IPS DF 6.9 (cell line): ENCODE measurements around the gene ITGB6.

ENCODE experiments used
- DNase-seq: peaks from one replicate; pipeline ENCODE4 v3.0.0-alpha.2; 2013; ENCODE audit warnings: low read depth, low spot score
- H3K27ac ChIP-seq: one replicate; pipeline ENCODE4 v1.5.1; 2013; ENCODE audit warnings: low read length, control low read depth
- H3K27me3 ChIP-seq: 2 replicates; pipeline ENCODE4 v1.6.1; 2013; ENCODE audit warnings: mild to moderate bottlenecking, low read length; ENCODE audit not compliant: control insufficient read depth, insufficient read depth
- H3K36me3 ChIP-seq: 2 replicates; pipeline ENCODE4 v1.6.1; 2013; ENCODE audit warnings: low read length; ENCODE audit not compliant: control insufficient read depth, insufficient read depth
- H3K4me1 ChIP-seq: 2 replicates; pipeline ENCODE4 v1.6.1; 2013; ENCODE audit warnings: low read length; ENCODE audit not compliant: control insufficient read depth, insufficient read depth
- H3K4me3 ChIP-seq: 2 replicates; pipeline ENCODE4 v1.5.1; 2013; ENCODE audit warnings: mild to moderate bottlenecking, low read length
- H3K9me3 ChIP-seq: 2 replicates; pipeline ENCODE4 v1.6.1; 2013; ENCODE audit warnings: low read length, inconsistent platforms; ENCODE audit not compliant: control insufficient read depth, insufficient read depth
- WGBS: extraction: QIAGEN DNeasy Blood & Tissue Kit; methylation state at CpG from one replicate; pipeline ENCODE4 v1.1.7; 2013; ENCODE audit warnings: mixed read lengths, missing lambda C conversion rate; ENCODE audit not compliant: insufficient read length, insufficient coverage; 5-methylcytosine and 5-hydroxymethylcytosine counted together

Gene ITGB6

DNA sequence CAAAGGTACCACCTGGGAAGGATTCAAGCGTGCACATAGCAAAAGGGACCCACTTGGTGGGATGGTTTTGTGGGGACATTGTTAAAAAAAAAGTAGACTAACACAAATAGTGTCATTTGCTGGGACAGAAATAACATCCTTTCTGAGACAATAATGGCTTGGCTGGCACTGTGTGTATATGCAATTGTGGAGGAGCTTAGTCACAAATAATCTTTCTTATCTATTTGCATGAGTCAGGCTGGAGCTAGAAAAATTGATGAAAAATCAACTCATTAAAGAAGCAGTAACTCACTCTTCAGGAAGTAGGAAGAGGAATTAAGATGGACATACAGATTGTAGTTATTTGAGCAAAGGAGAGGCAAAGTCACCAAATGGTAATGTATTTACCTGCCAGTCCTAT, 29.5 kb upstream of the ITGB6 start:
- no peak overlapping the region for H3K27ac ChIP-seq
- WGBS: no CpG with 5 or more reads among the region's 1 CpG
- no peaks in the 10 kb centered on the region for H3K9me3 ChIP-seq
- H3K4me3 ChIP-seq: no peak overlapping the region
- DNase-seq: no peak
- no peaks in the 10 kb centered on the region for H3K27me3 ChIP-seq
- no peaks in the 10 kb centered on the region for H3K36me3 ChIP-seq
- no peaks in the 10 kb centered on the region for H3K4me1 ChIP-seq

GRCh38 chr2:160228141-160228917, 28.3 kb upstream of the ITGB6 start:
- Histone ChIP-seq H3K36me3 (no peaks in the 10 kb centered on the region), H3K4me3 (no peak overlapping the region), H3K27me3 (no peaks in the 10 kb centered on the region), H3K27ac (no peak overlapping the region), H3K9me3 (no peaks in the 10 kb centered on the region), H3K4me1 (no peaks in the 10 kb centered on the region)
- DNase-seq: no peak
- no CpG with 5 or more reads among the region's 5 CpGs for WGBS

- no CpG with 5 or more reads among the region's 5 CpGs for WGBS
- Histone ChIP-seq H3K36me3 (no peaks in the 10 kb centered on the region), H3K9me3 (no peaks in the 10 kb centered on the region), H3K4me3 (no peak overlapping the region), H3K27me3 (no peaks in the 10 kb centered on the region), H3K4me1 (no peaks in the 10 kb centered on the region), H3K27ac (no peak overlapping the region)
- DNase-seq: no peak
Measured at GRCh38 chr2:160227293-160227915, 27.3 kb upstream of the ITGB6 start.

GRCh38 chr2:160226367-160226766, 26.3 kb upstream of the ITGB6 start:
- H3K36me3 ChIP-seq: no peaks in the 10 kb centered on the region
- WGBS: no CpG with 5 or more reads among the region's 5 CpGs
- no peaks in the 10 kb centered on the region for H3K9me3 ChIP-seq
- no peaks in the 10 kb centered on the region for H3K27me3 ChIP-seq
- DNase-seq: no peak
- no peak overlapping the region for H3K27ac ChIP-seq
- no peak overlapping the region for H3K4me3 ChIP-seq
- H3K4me1 ChIP-seq: no peaks in the 10 kb centered on the region

GRCh38 chr2:160225722-160226121, 25.6 kb upstream of the ITGB6 start:
- Histone ChIP-seq H3K36me3 (no peaks in the 10 kb centered on the region), H3K9me3 (no peaks in the 10 kb centered on the region), H3K4me1 (no peaks in the 10 kb centered on the region), H3K27me3 (no peaks in the 10 kb centered on the region), H3K4me3 (no peak overlapping the region), H3K27ac (no peak overlapping the region)
- no peak for DNase-seq
- no CpG with 5 or more reads among the region's 4 CpGs for WGBS

GRCh38 chr2:160224507-160224906, 24.4 kb upstream of the ITGB6 start:
- Histone ChIP-seq H3K27ac (no peak overlapping the region), H3K27me3 (no peaks in the 10 kb centered on the region), H3K4me3 (no peak overlapping the region), H3K9me3 (no peaks in the 10 kb centered on the region), H3K4me1 (peaks cover 2% of the 10 kb centered on the region; the same call in 1 of the 2 replicates), H3K36me3 (no peaks in the 10 kb centered on the region)
- DNase-seq: no peak
- no CpG with 5 or more reads among the region's 3 CpGs for WGBS

DNA sequence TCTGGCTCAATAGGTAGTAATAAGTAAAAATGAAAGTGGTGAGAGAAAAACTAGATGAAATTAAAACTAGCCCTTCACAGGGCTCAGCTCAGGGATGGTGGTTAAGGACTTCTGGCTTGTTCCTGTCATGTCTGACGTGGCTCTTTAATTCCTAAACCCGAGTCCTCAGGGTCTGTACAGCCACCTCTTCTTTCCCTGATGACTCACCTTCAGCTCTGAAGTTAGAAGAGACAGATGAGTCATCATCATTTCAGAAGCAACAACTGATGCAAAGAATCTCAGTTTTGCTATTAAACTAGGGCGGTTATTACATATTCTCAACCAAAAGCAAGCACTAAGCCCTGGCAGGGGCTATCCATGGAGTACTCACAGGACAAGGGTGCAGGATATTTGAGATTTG, 24.0 kb upstream of the ITGB6 start:
- WGBS: no CpG with 5 or more reads among the region's 3 CpGs
- no peaks in the 10 kb centered on the region for H3K27me3 ChIP-seq
- DNase-seq: no peak
- H3K36me3 ChIP-seq: no peaks in the 10 kb centered on the region
- H3K4me1 ChIP-seq: peaks cover 2% of the 10 kb centered on the region; the same call in 1 of the 2 replicates
- no peak overlapping the region for H3K4me3 ChIP-seq
- H3K27ac ChIP-seq: no peak overlapping the region
- no peaks in the 10 kb centered on the region for H3K9me3 ChIP-seq

DNA sequence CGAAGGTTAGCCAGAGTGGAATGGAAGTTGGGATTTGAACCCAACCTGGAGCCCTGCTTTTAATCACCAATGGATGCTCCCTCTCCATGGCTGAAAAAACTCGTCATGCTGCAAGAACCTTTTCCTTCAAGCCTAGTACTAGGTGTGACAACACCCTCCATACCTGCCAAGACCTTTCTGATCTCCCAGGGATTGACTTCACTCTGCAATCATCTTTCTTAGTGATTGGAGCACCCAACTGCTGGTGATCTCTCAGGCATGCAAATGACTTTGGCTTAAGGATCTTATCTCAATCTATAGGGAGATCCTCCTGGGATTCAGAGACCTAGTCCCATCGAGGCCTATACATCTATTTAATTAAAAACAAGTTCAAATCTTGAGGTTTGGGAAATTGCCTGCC, 23.5 kb upstream of the ITGB6 start:
- WGBS: no CpG with 5 or more reads among the region's 3 CpGs
- Histone ChIP-seq H3K36me3 (no peaks in the 10 kb centered on the region), H3K4me1 (peaks cover 2% of the 10 kb centered on the region; the same call in 1 of the 2 replicates), H3K4me3 (no peak overlapping the region), H3K27ac (no peak overlapping the region), H3K27me3 (no peaks in the 10 kb centered on the region), H3K9me3 (no peaks in the 10 kb centered on the region)
- DNase-seq: no peak

DNA sequence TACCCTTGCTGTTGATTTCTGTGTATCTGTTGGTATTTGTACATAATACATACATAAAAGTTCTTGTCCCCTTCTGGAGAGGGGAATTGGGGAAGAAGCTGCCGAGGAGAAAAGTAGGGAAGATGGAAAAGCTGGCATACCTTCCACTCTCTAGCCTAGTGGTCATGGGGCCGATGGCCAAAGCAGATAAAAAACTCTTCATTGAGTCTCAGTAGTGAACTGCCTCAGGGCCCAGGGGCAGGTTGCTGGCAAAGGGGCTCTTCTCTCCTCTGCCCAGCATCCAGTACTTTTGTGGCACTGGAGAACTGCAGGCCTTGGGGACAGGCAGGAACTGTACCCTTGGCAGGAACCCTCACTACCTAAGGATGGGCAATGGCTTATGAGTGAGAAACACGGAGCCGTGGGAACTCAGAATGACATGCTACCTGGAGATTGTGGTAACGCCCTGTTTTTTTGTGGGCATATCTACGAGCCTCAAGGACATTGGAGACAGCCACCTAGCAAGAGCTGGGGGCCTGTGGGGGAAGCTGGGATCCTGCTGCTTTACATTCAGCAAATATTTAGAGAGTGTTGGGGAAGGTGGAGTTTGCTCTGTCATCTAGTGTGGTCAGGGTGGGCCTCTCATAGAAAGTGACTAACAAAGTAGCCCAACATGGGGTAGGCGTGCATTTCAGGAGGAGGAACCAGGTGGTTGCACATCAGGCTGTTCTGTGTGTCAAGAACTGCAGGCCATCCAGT, 22.6 kb upstream of the ITGB6 start:
- no peak overlapping the region for H3K4me3 ChIP-seq
- DNase-seq: no peak
- peaks cover 2% of the 10 kb centered on the region; the same call in 1 of the 2 replicates for H3K4me1 ChIP-seq
- no peak overlapping the region for H3K27ac ChIP-seq
- no peaks in the 10 kb centered on the region for H3K9me3 ChIP-seq
- no CpG with 5 or more reads among the region's 7 CpGs for WGBS
- no peaks in the 10 kb centered on the region for H3K36me3 ChIP-seq
- H3K27me3 ChIP-seq: no peaks in the 10 kb centered on the region

DNA sequence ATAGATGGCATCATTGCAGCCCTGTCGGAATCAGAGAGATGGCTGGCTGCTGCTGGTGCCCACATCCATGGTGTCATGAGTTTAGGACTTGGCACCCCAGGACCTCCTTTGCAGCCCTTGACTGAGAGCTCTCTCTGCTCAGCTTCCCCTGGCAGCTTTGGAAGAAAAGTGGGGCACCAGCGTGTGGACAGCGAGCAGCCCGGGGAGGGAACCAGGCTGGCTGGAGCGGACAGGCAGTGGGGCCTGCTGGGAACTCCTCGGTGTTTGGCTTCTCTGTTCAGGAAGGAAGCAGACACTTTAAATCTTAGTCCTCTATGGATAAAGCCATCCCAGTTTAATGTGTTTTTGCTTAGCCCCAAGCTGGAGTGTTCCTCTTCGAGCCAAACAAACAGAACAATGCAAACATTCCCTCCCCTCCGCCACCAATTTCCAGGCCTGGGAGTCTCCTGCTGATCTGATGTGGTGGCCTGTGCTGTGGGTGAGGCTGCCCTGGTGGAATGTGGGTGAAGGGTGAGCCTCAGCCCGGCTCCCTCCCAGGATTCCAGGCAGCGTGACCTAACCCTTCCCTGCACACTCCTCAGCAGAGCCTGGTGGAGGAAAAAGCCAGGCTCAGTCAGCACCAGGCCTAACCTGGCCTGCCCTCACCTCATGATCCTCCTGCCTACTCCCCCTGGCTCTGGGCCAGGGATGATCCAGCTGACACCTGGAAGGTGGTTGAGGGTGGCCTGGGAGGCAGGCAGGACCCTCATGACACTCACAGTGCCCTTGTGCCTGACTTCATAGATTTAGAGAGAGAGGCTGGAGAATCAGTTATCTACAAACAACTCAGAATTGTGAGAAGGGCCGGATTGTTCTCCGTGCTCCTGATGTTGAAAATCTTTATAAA, 21.6 kb upstream of the ITGB6 start:
- Histone ChIP-seq H3K9me3 (no peaks in the 10 kb centered on the region), H3K4me3 (no peak overlapping the region), H3K36me3 (no peaks in the 10 kb centered on the region), H3K27ac (no peak overlapping the region), H3K4me1 (peaks cover 2% of the 10 kb centered on the region; the same call in 1 of the 2 replicates), H3K27me3 (no peaks in the 10 kb centered on the region)
- DNase-seq: no peak
- no CpG with 5 or more reads among the region's 12 CpGs for WGBS
